NCI-H69 (cell line): ENCODE data around the gene PLEKHA7.

ENCODE experiments used
- DNase-seq: peaks from one replicate; lab custom pipeline; 2025; lab: John Stamatoyannopoulos, UW

PLEKHA7 gene

DNA sequence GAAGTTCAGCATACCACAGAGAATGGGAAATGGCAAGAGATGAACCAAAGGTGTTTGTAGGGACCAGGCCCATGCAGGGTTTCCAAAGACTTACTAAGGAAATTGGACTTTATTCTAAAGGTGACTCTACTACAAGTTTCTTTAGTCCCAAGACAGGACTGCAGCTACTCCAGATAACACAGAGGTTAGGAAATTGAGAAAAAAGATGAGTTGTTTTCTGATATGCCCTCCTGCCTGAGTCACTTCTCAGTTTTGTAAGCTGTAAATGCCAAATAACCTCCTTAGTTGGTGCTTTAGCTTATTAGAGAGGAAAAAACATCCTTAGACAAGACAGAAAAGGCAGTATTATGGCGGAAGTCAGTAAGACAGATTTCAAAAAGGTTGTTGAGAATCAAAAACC, 179.8 kb downstream of the PLEKHA7 start:
- DNase-seq: no peak

DNA sequence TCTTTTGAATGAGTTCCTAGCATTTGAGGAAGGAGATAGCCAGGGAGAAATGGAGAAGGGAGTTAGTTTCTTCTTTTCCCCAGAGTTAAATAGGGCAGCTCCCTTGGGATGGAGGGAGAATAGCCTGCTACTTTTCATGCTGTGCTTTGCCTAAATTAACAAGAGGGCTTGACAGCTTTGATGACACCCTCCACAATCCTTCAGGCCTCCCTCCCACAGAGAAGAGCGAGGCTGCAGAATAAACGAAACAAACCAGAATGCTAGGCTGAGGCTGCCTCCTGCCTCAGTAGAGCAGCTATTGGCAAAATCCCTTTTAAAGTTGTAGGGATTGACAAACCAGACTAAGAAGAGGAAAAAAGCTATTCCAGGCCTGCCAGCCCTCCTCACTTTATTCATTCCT, 181.2 kb downstream of the PLEKHA7 start:
- peak; percentile 74 for DNase-seq

DNA sequence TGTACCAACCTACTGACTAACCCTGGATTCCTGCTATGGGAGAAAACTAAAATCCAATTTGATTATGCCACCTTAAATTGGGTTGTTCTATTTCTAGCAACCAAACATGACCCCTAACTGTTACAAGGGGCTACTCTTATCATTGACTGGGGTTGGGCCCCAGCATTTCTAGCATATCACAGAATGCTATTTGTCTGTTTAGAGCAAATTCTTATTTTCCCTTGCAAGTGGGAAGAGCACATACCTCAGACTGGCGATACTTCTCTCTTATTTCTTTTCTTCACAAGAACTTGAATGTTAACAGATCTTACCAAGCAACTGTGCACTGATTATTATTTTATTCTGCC, 182.0 kb downstream of the PLEKHA7 start:
- DNase-seq: no peak

DNA sequence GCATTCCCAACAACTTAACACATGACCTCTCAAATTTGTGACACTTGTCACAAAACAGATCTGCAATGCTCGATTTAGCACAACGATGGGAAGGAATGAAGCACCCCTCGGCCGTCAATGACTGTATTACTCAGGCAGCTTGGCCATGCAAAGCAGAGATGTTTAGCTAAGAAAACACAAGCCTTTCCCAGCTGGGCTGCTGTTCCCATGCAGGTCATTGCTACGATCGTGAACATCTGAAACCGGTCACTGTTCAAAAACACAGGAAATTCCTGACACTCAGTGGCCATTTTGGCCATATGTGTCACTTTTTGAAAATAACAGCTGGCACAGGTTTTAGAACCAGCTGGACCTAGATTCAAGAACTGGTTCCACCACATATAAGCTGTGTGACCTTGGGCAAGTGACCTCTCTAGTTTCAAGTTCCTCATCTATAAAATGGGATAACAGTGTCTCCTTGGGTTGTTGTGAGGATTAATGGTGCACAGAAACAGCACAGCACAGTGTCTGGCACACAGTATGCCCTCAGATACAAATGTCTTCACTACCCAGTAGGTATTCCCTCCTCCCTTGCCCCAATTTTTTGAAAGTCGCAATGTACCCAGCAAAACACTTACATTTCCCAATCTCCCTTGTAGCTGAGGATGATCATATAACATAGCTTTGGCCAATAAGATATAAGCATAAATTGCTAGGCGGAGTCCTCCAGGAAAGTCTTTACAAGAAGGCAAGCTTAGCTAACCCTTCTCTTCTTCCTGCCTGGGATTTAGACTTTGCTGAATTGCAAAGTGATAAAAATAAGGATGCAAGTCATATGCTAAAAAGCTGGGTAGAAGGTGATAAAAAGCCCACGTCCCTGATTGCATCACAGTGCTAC, 182.7 kb downstream of the PLEKHA7 start:
- peak; percentile 7 for DNase-seq

DNA sequence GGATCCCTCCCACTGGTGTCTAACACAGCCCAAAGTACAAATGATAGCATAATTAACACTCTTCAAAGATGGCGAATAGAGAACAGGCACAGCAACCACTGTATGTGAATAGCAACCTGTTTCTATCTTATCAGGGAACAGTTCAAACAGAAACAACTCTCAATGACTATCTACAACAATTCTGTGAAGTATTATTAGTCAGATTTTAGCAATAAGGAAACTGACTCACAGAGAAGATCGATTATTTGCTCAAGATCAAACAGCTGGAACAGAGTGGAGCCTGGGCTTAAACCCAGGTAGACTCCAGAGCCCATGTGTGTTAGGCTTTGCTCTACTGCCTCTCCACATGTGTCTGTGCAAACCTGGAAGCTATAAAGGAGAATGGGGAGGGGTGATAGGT, 187.1 kb downstream of the PLEKHA7 start:
- DNase-seq: peak; percentile 53

DNA sequence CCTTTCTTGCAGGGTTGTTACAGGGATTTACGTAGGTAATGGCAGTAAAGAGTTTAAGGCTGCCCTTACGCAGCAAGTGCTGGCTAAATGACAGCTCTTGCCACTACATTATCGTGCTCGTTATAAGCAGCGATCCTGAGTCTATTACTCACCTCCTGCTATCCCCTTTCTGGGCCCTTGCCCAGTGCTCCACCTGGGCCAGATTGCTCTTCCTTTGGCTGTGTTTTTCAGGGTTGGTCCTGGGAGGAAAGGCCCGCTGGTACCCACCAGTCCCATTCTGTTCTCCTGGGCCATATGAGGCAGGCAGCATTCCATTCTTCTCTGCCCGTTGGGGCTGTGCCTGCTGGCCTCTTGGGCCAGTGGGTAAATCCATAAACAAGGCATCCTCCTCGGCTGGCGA, 188.2 kb downstream of the PLEKHA7 start:
- DNase-seq: no peak

DNA sequence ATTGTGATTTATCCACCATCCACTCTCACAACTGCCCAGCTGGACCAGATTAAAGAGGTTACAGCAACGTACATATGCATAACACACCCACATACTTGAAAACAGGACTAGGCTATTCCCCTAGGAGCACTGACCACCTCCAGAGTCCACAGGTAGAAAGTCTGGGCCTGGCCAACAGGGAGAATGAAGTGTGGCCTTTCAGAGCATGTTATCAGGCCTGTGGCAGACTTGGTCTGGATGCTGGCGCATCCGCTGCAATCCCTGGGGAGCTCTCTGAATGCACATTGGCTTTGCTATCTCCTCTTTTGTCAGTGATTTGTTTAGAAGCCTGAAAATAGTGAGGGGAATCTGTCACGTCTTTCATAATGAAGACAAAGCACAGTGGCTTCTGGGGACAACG, 189.1 kb downstream of the PLEKHA7 start:
- no peak for DNase-seq

DNA sequence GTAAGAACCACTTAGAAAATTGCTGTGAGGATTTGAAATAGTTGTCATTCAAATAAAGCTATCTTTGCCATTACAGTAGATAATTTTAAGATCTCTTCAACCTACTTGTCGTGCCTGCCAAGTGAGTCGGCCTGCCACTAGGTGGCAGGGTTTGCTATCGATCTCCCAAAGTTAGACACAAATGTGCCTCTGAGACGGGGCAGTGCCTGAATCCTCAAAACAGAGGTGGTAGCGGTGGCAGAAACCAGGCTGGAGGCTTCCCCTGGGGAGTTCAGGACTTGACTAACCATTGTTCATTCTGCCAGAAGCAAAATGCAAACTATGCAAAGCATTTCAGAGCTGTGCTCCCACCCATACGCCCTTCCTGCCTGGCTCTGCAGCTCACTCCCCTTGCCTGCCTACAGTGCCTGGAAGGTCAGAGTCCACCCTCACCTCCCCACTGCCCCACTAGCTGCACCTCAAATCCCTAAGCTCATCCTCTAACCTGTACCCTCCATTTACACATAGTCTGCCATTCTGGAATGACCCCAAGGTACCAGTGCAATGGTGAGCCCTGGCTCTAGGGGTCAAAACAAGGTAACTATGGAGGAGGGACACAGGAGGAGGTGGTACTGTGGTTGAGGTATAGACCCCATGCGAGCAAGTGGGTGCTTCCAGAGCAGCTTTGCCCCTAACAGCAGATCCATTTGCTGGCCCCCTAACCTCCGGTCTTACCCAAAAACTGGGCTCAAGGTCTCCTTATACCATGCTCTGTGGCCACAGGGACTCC, 193.7 kb downstream of the PLEKHA7 start:
- DNase-seq: peak; percentile 89

DNA sequence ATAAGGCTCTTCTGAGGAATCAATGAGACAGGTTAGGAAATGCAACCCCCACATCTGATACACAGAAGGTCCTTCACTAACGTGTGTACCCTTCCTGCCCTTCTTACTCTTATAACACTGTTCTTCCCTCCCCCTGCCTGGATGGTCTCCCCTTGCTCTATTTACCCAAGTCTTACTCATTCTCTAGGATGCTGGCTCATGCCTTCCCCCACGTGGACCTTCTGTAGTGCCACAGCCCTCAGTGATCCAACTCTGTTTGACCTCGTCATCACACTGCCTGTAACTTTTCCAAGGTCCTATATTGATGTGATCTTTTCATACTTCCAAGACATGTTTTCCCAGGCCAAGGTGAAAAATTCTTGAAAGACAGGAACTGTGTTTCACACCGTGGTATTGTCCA, 195.9 kb downstream of the PLEKHA7 start:
- DNase-seq: no peak

DNA sequence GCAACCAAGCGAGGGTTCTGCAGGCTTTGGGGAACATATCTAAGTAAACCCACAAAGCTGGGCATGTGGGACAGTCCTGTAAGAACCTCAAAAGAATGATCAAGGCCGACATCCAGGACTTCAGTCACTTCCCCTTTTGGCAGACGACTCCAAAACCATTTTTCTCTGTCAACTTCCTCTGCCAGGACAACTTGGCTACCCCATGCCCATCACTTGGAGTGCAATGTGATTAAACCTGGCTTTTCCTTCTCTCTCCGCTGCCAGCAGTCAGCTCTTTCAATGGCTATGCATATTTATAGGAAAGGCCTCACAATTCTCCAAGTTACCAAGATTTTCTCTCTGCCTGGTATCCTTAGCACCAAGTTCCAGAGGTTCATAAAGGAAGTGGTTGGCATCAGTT, 196.9 kb downstream of the PLEKHA7 start:
- DNase-seq: no peak

DNA sequence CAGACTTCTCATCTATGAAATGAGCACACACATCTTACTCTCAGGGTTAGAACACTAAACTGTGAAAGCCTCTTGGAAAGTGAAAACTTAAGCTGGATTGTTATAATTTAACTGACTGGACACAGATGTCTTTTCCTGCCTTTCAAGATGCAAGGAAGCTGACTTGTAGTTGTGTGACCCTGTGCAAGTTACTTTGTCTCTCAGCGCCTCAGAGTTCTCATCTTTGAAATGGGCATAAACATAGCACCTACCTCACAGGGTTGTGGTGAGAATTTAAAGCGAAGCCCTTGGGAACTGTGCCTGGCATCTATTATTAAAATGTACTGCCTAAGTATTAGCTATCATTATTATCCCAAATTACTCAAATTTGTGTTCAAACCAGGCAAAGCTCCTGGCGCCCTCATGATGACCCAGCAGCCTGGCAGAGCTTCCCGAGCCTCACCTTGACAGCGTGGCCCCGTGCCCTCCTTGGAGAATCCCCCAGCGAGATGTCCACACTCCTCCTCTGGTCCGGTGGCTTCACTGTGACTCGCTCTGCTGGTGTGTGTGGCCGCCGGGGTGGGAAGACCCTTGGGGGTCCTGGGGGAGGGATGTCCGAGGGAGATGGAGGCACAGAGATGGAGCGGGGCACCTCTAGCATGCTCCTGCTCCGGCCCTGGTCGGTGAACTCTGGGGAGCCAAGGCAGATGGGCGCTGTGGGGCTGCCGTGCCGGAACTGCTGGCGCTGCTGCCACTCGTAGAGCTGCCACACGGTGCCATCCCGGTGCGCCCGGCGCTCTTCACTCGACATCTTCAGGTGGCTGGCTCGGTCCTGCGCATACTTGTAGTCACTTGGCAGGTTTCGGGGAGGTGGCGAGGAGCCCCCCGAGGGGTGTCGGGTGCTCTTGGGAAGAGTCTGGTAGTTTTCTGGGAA, 197.6 kb downstream of the PLEKHA7 start:
- DNase-seq: no peak

DNA sequence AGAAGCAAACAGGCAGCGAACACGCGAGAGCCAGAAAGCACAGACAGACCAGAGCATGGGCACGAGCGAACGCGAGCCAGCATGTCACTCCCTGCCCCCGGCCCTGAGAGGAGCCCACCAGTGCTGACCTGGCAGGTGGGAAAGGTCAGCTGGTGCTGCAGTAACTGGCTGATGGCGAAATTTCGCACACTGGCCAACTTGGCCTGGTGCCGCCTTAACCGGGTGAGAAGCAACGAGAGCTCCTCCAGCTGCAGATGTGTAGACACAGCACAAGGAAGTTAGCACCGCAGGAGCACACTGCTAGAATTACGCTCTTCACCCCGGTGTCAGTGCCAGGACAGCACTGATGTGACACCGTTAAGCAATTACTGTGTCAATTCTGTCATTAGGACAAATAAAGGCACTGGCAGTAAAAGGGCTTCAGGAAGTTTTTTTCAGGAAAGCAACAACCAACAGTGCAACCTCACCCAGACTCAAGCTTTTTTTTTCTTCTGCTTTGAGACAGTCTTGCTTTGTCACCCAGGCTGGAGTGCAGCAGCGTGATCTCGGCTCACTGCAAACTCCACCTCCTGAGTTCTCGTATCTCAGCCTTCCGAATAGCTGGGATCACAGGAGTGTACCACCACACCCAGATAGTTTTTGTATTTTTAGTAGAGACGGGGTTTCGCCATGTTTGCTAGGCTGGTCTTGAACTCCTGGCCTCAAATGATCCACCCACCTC, 199.0 kb downstream of the PLEKHA7 start:
- DNase-seq: peak; percentile 81

DNA sequence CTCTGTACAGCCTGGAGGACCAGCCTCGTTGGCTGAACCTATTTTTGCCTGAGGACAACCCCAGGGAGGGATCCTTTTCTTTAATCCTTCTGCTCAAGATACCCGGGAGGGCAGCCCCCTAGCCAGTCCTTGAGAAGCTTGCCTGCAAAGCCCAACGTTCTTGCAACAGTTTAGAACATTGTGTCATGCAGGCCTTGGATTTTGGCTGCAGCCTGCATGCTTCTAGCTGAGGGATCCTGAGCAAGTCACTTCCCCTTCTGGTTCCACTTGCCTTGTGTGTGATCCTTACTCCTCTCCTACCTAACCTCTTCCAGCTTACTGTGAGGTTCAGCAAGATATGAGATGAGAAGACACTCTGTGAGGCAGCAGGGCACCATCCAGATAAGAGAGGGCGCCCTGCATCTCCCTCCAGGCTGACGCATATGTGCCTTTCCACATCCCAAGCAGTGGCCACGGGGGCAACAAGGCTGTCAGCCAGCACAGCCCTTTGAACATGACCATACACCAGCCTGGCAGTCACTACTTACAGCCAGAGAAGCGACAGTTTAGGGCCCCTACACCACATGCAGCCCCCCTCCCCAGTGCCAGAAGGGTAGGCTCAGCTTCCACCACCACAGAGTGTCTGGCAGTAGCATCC, 199.7 kb downstream of the PLEKHA7 start:
- no peak for DNase-seq

DNA sequence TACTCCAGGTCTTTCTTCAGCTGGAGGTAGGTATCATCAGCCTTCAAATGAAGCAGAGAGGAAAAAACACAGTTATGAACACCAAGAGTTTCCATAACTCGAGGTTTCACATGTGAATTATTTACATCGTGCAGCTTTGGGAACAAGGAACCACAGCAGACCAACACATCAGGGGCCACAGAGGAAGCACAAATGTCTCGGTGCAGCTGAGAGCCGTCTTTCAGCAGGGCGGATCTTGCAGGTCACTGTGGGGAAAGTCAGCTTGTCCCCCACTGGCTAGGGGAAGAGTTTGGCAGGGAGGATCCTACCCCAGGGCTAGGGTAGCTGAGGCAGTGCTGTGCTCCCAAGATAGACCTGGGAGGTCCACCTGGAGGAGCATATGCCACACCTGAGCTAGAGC, 201.1 kb downstream of the PLEKHA7 start:
- no peak for DNase-seq

DNA sequence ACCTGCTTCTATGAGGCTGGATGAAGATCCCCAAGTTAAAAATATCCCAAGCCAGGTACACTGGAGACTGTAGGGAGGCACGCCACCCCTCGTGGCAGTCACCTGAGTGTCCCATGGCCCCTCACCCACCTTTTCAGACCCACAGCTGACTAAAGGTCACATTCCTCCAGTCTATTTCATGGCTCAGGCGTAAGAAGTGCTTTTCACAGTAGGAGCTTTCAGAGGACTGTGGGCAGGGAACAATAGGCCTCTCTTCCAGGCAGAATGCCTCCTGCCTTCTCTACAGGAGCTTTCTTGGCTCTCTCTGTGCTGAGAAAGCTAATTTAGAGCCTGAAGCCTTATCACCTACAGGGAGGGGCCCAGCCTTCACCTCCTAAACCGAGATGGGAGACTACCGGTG, 201.9 kb downstream of the PLEKHA7 start:
- DNase-seq: no peak

DNA sequence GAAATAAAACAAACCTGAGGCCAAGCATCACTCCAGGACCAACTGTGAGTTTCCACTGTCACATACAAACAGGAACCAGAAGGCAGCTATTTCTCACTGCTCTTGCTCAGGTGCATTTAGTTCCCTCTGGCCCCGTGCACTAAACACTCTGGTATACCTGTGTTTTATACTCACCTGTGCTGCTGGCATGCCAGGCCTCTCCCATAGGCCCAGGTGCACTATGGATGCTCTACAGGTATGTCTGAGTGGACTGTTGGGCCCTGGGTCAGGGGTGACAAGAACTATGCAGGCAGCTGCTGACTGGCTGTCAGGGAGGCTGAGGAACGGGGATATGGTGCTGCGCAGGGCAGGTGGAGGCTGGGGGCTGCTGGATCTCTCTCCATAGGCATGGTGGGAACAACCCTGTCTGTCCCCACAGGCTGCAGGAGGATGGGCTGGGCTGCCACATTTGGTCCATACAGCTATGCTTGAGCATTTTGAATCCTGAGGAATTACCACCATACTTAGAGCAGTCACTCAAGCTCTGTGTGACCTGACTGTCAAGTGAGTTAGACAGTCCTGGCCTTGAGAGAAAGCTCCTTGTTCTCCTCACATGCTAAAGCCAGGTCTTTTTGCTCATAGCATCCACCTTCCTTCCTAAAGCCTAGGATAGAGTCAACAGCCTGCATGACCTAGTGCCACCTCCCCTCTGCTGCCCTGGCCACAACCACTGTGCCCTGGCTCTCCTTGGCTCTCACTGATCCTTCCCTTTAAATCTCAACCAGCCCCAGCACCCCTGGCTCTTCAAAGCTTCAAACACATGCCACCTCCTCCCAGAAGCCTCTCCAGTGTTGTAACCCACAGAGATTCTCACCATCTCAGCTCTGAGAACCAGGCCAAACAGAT, 202.8 kb downstream of the PLEKHA7 start:
- DNase-seq: no peak

DNA sequence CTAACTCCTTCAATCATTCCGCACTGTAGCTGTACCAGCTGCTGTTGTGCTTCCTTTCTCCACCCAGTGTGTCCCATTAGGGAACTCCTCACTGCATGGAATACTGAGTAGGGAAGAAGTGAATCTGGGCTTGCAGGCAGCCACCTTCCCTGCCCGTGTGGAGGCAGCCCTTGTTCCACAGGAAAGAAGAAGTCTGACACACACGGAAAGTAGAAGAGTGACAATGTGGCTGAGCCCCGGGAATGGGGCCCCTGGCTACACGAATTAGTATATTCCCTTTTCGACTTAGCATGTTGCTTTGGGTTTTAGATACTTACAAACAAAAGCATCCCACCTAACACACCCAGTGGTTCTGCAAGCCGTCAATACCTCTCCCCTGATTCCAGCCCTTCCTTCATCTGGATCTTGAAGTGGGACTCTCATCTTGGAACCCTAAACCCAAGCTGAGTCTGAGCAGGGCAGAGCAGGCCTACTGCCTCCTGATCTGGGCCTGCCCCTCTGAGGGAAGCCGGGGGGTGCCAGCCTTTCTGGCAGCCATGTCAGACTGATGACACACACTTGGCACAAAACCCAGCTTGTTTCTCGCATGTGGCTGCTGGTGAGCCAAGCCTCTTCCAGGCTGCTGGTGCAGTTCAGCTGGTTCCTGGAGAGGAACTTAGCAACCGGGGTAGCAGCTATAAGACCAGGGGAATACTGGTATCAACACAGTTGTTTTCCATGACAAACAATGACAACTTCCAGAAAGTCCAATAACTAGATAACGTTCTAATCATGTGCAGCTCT, 204.1 kb downstream of the PLEKHA7 start:
- DNase-seq: peak; percentile 6

DNA sequence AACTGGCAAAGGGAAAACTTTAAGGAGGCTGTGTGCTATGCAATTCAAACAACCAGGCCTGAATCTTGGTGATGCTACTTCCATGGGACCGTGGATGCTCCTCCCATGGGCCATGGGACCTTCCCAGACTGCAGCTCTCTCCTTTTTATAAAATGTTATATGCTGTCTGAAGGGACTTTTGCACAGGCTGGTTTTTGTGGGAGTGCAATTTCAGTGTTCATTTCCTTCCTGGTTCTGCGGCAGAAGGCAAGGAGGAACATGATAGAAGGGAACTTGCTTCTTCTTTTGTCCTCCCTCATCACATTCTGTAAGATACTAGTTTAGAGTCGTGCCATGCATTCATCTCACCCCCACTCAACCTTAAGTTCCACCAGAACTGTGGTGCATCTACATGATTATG, 206.9 kb downstream of the PLEKHA7 start:
- no peak for DNase-seq

DNA sequence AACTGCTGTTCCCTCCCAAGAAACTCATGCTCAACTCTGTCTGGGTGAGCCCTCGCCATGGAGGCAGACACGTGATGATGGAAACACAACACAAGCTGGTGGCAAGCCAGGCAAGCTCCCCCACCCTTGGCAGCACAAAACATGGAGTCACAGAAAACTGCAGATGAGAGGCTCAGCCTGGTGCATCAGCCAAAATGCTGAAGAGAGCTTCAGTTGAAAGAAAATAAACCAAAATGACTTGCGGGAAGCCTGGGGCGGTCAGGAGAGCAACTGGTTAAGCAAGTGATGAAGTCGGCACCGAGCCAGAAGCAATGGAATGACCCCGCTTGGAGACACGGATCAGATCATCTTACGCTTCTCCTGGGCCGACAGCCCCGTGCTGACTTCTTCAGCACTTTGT, 207.4 kb downstream of the PLEKHA7 start:
- no peak for DNase-seq
